GM06990 (cell line): Measurements from ENCODE around the gene PRKCH.

Experiments
- DNase-seq: peaks from one replicate; pipeline ENCODE4 v3.0.0-alpha.2; 2011; ENCODE audit not compliant: insufficient read length; ENCODE audit errors: extremely low read depth
- H3K27me3 ChIP-seq: replicated peaks from 2 replicates; pipeline ENCODE4 v1.6.0; 2011; ENCODE audit warnings: low read length; ENCODE audit not compliant: control insufficient read depth, insufficient read depth
- H3K36me3 ChIP-seq: 2 replicates; pipeline ENCODE4 v1.5.1; 2011; ENCODE audit warnings: low read length; ENCODE audit not compliant: control insufficient read depth, insufficient read depth
- H3K4me3 ChIP-seq: replicated peaks from 2 replicates; pipeline ENCODE4 v1.5.1; 2011; ENCODE audit warnings: low read depth, mild to moderate bottlenecking, control low read depth, low read length
- TF ChIP-seq, protein P1 (sequence below): IDR thresholded peaks from 2 replicates; pipeline ENCODE4 v1.5.1; 2011; ENCODE audit warnings: low read length, control low read depth, mild to moderate bottlenecking, inconsistent platforms; ENCODE audit not compliant: insufficient read depth, poor library complexity, severe bottlenecking

PRKCH gene

DNA sequence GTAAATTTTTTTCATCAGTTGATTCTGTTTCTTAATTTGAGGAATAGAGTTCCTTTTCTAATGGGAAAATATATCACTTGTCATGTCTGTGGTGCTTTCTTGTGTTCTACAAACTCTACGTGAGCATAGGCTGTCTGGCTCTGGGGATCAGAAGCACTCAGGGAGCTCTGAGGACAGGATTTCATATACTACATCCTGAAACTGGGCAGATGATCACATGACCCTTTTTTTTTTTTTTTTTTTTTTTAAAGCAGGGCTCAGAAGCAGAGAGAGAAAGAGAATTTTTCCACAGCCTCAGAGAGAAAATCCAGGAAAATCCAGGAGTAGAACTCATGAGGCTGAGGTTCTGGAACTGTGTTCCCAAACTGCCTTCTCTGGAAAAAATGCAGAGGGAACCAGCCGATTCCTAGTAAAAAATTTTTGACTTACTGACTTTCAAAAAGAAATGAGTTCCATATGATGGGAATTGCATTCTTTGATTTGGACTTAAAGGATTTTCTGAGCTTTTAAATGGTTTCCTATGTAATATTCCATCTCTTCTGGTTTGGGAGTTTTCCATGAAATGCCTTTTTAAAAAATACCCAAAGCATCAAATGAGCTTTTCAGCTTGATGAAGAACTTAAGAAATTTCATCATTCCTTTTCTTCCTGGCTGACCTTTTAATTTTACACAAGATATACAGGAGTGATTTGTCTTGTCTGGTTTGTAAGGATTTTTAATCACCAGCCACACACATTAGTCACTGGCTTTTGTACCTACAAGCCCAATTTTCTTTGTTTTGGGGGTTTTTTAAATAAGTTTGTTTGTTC, 190.9 kb downstream of the PRKCH start:
- TF ChIP-seq, protein P1, sequence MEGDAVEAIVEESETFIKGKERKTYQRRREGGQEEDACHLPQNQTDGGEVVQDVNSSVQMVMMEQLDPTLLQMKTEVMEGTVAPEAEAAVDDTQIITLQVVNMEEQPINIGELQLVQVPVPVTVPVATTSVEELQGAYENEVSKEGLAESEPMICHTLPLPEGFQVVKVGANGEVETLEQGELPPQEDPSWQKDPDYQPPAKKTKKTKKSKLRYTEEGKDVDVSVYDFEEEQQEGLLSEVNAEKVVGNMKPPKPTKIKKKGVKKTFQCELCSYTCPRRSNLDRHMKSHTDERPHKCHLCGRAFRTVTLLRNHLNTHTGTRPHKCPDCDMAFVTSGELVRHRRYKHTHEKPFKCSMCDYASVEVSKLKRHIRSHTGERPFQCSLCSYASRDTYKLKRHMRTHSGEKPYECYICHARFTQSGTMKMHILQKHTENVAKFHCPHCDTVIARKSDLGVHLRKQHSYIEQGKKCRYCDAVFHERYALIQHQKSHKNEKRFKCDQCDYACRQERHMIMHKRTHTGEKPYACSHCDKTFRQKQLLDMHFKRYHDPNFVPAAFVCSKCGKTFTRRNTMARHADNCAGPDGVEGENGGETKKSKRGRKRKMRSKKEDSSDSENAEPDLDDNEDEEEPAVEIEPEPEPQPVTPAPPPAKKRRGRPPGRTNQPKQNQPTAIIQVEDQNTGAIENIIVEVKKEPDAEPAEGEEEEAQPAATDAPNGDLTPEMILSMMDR: no peak
- H3K27me3 ChIP-seq: no peaks in the 10 kb centered on the region
- no peaks in the 10 kb centered on the region for H3K36me3 ChIP-seq
- no peak for DNase-seq
- H3K4me3 ChIP-seq: no peak overlapping the region

DNA sequence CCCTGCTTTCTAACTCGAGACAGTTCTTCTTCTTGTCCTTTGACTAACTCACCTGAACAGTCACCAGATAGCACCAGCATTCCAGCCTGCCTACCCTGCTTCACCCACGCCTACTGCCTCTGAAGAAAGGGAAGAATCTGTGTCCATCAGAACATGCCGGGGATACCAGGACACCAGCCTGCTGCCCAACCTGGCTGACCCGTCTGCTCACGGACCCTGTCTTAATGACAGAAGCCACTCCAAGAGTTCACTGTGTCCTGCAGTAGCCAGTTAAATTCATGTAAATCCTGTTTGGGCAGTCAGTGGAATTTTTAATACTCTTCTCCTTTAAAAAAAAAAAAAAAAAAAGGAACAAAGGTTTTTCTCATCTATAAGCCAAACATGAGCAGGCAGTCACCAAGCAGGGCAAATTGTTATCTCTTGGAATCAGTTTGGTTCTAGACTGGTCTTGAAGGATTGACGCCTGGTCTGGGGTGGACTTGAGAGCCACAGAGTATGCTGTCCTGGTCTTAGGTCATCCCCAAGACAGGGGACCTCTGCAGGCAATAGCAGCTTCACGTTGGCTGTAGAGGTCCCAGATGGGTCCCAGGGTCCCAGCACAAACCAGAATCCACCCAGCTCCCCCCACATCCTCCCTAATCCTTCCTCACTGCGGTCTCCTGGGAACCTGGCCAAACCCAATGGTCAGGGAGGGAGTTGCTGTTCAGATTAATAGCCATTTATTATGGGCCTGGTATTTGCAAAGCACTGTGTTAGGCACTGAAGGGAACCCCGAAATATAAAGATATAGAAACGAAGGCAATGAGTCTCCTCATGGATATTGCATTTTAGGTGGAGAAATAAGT, 192.8 kb downstream of the PRKCH start:
- no peaks in the 10 kb centered on the region for H3K27me3 ChIP-seq
- no peaks in the 10 kb centered on the region for H3K36me3 ChIP-seq
- no peak overlapping the region for H3K4me3 ChIP-seq
- TF ChIP-seq, protein P1: no peak
- no peak for DNase-seq

DNA sequence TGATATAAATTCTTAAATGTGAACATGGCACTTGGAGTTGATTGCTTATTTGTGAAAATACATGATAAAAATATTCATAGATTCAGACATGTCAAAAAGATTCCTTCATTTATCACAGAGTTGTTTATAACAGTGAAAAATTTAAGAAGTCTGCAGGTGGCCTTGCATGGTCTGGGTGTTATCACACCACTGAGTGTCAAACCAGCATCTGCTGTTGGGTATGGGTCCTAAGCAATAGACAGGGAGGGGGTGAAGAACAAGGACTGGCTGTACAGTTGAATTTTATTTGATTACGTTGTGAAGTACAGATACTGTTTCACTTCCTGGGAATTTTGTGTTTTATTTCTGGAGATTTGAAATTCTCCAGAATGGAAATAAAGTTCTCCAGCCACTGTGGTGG, 193.5 kb downstream of the PRKCH start:
- Histone ChIP-seq H3K27me3 (no peaks in the 10 kb centered on the region), H3K36me3 (no peaks in the 10 kb centered on the region), H3K4me3 (no peak overlapping the region)
- DNase-seq: no peak
- TF ChIP-seq, protein P1: no peak

DNA sequence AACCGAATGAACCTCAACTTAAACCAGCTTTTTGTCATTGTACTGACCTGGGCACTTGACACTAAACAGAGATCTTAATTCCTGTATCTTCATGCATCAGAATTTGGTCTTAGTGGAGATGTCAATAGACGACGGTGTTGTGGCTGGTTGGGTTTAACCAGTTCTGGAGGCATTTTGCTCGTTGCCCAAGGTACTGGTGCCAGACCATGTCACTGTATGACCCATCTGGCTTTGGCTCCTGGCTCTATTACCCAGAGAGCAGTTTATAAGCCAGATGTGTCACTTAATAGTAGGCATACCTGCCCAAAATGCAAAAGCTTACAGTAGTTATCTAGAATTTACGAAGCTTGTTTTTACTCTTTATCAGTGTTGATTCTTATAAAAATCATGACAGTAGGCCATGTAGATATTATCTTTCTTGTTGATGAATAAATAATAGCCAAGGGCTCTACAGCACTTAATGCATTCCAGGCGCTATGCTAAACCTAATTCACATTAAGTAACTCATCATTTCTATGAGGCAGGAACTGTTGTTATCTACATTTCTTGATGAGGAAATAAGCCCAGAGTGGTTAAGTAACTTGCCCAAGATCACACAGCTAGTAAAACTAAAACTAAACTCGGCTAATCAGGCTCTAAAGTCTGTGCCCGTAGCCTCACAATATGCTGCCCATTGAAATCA, 194.2 kb downstream of the PRKCH start:
- no peak for DNase-seq
- TF ChIP-seq, protein P1: no peak
- H3K4me3 ChIP-seq: no peak overlapping the region
- no peaks in the 10 kb centered on the region for H3K36me3 ChIP-seq
- H3K27me3 ChIP-seq: no peaks in the 10 kb centered on the region

DNA sequence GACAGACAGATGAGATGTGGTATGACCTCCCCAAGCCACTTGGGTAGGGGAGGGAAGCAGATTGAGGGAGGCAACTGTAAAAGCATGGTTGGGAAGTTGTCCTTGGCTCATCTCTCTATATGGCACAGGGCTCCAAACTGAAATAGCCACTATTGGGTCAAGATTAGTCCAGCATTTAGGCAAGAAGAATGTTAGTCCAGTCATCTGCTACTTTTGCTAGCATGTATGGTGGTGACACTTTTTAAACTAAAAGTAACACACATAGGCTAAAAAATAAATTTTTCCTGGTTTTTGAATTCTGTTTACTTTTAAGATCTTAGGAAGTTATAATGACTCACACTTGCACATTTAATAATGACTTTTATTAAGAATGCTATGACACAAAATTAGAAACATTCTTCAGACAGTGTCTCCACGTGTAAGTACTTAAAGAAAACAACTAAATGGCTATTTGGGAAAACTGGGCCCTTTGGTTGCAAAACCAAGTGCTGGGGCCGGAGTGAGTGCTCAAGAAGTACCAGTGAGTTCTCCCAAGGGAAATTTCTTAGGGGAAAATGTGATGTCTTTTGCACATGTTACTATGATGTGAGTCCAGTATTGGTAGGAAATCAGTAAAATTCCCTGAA, 194.9 kb downstream of the PRKCH start:
- TF ChIP-seq, protein P1: no peak
- H3K4me3 ChIP-seq: no peak overlapping the region
- no peaks in the 10 kb centered on the region for H3K36me3 ChIP-seq
- no peaks in the 10 kb centered on the region for H3K27me3 ChIP-seq
- DNase-seq: no peak
